Right cardiac atrium (tissue), 5 donors: ENCODE data around the gene NEUROG3. TPM values are rescaled to one million over a fixed set of nuclear protein-coding genes. Genes with fewer than 3 reads are reported as not detected.

ENCODE experiments used
- ATAC-seq, 2 donors: fragments of 200-7000 bp; cut with Tn5 transposase; one replicate each; pipeline versions ENCODE4 v1.8.0 to v1.9.1; 2020; ENCODE audit warnings: moderate library complexity in 2 of 2, mild to moderate bottlenecking in 1 of 2
- DNase-seq, 3 donors: peaks; one replicate each; pipeline ENCODE4 v3.0.0-alpha.2; 2020
- H3K27ac ChIP-seq: one replicate; pipeline ENCODE4 v1.5.1; 2013; ENCODE audit warnings: mild to moderate bottlenecking, low read length, control low read depth, moderate library complexity
- H3K27me3 ChIP-seq: one replicate; pipeline ENCODE4 v1.6.1; 2013; ENCODE audit not compliant: control insufficient read depth, insufficient read depth
- H3K4me1 ChIP-seq: one replicate; pipeline ENCODE4 v1.6.1; 2013; ENCODE audit warnings: low read length; ENCODE audit not compliant: control insufficient read depth, insufficient read depth
- H3K4me3 ChIP-seq: one replicate; pipeline ENCODE4 v1.5.1; 2013; ENCODE audit warnings: low read length, control low read depth
- H3K9me3 ChIP-seq: one replicate; pipeline ENCODE4 v1.6.1; 2013; ENCODE audit warnings: low read length; ENCODE audit not compliant: control insufficient read depth
- WGBS: extraction: QIAGEN DNeasy Blood & Tissue Kit; methylation state at CpG from one replicate; pipeline ENCODE4 v1.1.7; 2013; 5-methylcytosine and 5-hydroxymethylcytosine counted together
- intact Hi-C, 4 donors: fragments of 100-400 bp; cut with DNase I; formaldehyde crosslinking; loops; one replicate each; pipeline versions ENCODE4 v1.11.0 to v1.14.0; 2022 to 2023
- long read RNA-seq, 4 donors: library from polyadenylated mRNA; unstranded; transcript quantifications; one replicate each; pipeline ENCODE4 v2.0.0, GENCODE V29; 2020 to 2021
- polyA plus RNA-seq: library from polyadenylated mRNA; stranded (reverse); fragments of 200-250 nt; gene quantifications from one replicate; pipeline ENCODE4 v1.2.3, GENCODE V29; 2013
- total RNA-seq, 4 donors: library from RNA; stranded (reverse); fragmentation: NEBNext Ultra II Directional; extraction: Animal tissue kit (Norgen Biotek cat#: 25700); gene quantifications; one replicate each; pipeline ENCODE4 v1.2.1, GENCODE V29; 2021
- donor health status: healthy with polysubstance abuse.
- donor health status: DM: no; HTN: yes; CAD: no.
- donor health status: DM: no; HTN: no; CAD: no.
- donor health status: DM: no; HTN: yes; CAD: no; lungs with severe emphysema.
- donor health status: DM: yes; HTN: yes; CAD: no.

NEUROG3 gene
- total RNA-seq = not detected
- not detected for polyA plus RNA-seq
- long read RNA-seq, donor 1 = 0 reads
- long read RNA-seq, donor 2 = 0 reads
- long read RNA-seq, donor 3 = 0 reads
- long read RNA-seq, donor 4 = 0 reads

GRCh38 chr10:69573056-69573806 lies at the start of gene NEUROG3:
NEUROG3 (minus strand) TSS chr10:69573422; CDS start chr10:69573043, 379 bp downstream.
- H3K4me3 ChIP-seq = peak within 1 kb of the TSS; percentile 8
- peaks cover 6% of the 10 kb centered on the region for H3K27me3 ChIP-seq
- intact Hi-C loops = no loop called here
- DNase-seq (peak in 1 of 3 donors; percentile 66), ATAC-seq (peak; percentile 38 to 39)
- WGBS = under 1% methylated on average over 53 of the region's 53 CpGs
- H3K9me3 ChIP-seq = no peaks in the 10 kb centered on the region
- H3K27ac ChIP-seq = no peak within 1 kb of the TSS
- peaks cover 2% of the 10 kb centered on the region for H3K4me1 ChIP-seq

- Histone ChIP-seq H3K27ac (no peak overlapping the region), H3K4me3 (no peak overlapping the region), H3K27me3 (no peaks in the 10 kb centered on the region), H3K4me1 (no peaks in the 10 kb centered on the region), H3K9me3 (no peaks in the 10 kb centered on the region)
- WGBS = 47% methylated on average over 5 of the region's 5 CpGs
- DNase-seq (no peak), ATAC-seq (no peak)
- intact Hi-C loops = no loop called here
These were observed 47.4 kb upstream of the NEUROG3 start for GRCh38 chr10:69620625-69621024.

GRCh38 chr10:69619626-69620025 lies 46.4 kb upstream of the NEUROG3 start:
- Histone ChIP-seq H3K9me3 (no peaks in the 10 kb centered on the region), H3K4me3 (no peak overlapping the region), H3K4me1 (no peaks in the 10 kb centered on the region), H3K27me3 (no peaks in the 10 kb centered on the region), H3K27ac (no peak overlapping the region)
- 92% methylated on average over 7 of the region's 7 CpGs for WGBS
- intact Hi-C loops = no loop called here
- DNase-seq = no peak
- no peak for ATAC-seq

GRCh38 chr10:69618746-69619145 lies 45.5 kb upstream of the NEUROG3 start:
- DNase-seq (no peak), ATAC-seq (no peak)
- WGBS = 89% methylated on average over 2 of the region's 2 CpGs
- H3K4me3 ChIP-seq = no peak overlapping the region
- H3K27me3 ChIP-seq = no peaks in the 10 kb centered on the region
- no peak overlapping the region for H3K27ac ChIP-seq
- H3K9me3 ChIP-seq = no peaks in the 10 kb centered on the region
- H3K4me1 ChIP-seq = no peaks in the 10 kb centered on the region
- intact Hi-C loops = no loop called here

- Histone ChIP-seq H3K4me3 (no peak overlapping the region), H3K27ac (no peak overlapping the region), H3K4me1 (no peaks in the 10 kb centered on the region), H3K9me3 (peaks cover 2% of the 10 kb centered on the region), H3K27me3 (no peaks in the 10 kb centered on the region)
- intact Hi-C loops = no loop called here
- 54% methylated on average over 4 of the region's 4 CpGs for WGBS
- DNase-seq (no peak), ATAC-seq (no peak)
These were observed 43.1 kb upstream of the NEUROG3 start for GRCh38 chr10:69616358-69616757.

GRCh38 chr10:69614130-69614529 lies 40.9 kb upstream of the NEUROG3 start:
- ATAC-seq (no peak), DNase-seq (no peak)
- 86% methylated on average over 1 of the region's 1 CpG for WGBS
- Histone ChIP-seq H3K4me1 (no peaks in the 10 kb centered on the region), H3K4me3 (no peak overlapping the region), H3K27ac (no peak overlapping the region), H3K9me3 (peaks cover 2% of the 10 kb centered on the region), H3K27me3 (no peaks in the 10 kb centered on the region)
- intact Hi-C loops = no loop called here

GRCh38 chr10:69612760-69613159 lies 39.5 kb upstream of the NEUROG3 start:
- ATAC-seq (no peak), DNase-seq (no peak)
- Histone ChIP-seq H3K4me3 (no peak overlapping the region), H3K9me3 (peaks cover 2% of the 10 kb centered on the region), H3K27ac (no peak overlapping the region), H3K4me1 (no peaks in the 10 kb centered on the region), H3K27me3 (no peaks in the 10 kb centered on the region)
- intact Hi-C loops = no loop called here

GRCh38 chr10:69609077-69609476 lies 35.9 kb upstream of the NEUROG3 start:
- peaks cover 2% of the 10 kb centered on the region for H3K9me3 ChIP-seq
- DNase-seq (no peak), ATAC-seq (no peak)
- no peaks in the 10 kb centered on the region for H3K27me3 ChIP-seq
- 89% methylated on average over 1 of the region's 1 CpG for WGBS
- no peaks in the 10 kb centered on the region for H3K4me1 ChIP-seq
- H3K4me3 ChIP-seq = no peak overlapping the region
- no peak overlapping the region for H3K27ac ChIP-seq
- intact Hi-C loops = no loop called here

GRCh38 chr10:69600761-69601330 lies 27.6 kb upstream of the NEUROG3 start:
- intact Hi-C loops = no loop called here
- Histone ChIP-seq H3K4me3 (no peak overlapping the region), H3K27me3 (no peaks in the 10 kb centered on the region), H3K9me3 (no peaks in the 10 kb centered on the region), H3K27ac (no peak overlapping the region), H3K4me1 (no peaks in the 10 kb centered on the region)
- WGBS = 61% methylated on average over 5 of the region's 5 CpGs
- DNase-seq (no peak), ATAC-seq (no peak)

GRCh38 chr10:69588358-69588757 lies 15.1 kb upstream of the NEUROG3 start:
- 20% methylated on average over 3 of the region's 3 CpGs for WGBS
- DNase-seq (no peak), ATAC-seq (no peak)
- Histone ChIP-seq H3K4me3 (no peak overlapping the region), H3K27ac (no peak overlapping the region), H3K4me1 (no peaks in the 10 kb centered on the region), H3K9me3 (no peaks in the 10 kb centered on the region), H3K27me3 (no peaks in the 10 kb centered on the region)
- intact Hi-C loops = no loop called here

GRCh38 chr10:69584624-69585023 lies 11.4 kb upstream of the NEUROG3 start:
- H3K9me3 ChIP-seq = no peaks in the 10 kb centered on the region
- H3K4me3 ChIP-seq = no peak overlapping the region
- intact Hi-C loops = no loop called here
- 81% methylated on average over 3 of the region's 3 CpGs for WGBS
- H3K27ac ChIP-seq = no peak overlapping the region
- ATAC-seq = no peak
- no peak for DNase-seq
- H3K27me3 ChIP-seq = peaks cover 3% of the 10 kb centered on the region
- H3K4me1 ChIP-seq = no peaks in the 10 kb centered on the region
